ENCODE data around the gene PM20D1.

PM20D1 gene

GRCh38 chr1:205852969-205853368, 3.0 kb upstream of the PM20D1 start:
- no peak overlapping the region for H3K4me3 ChIP-seq (ENCODE audit: low read depth, low read length)
- DNase-seq (ENCODE audit: low read depth), result no peak

GRCh38 chr1:205851993-205852392, 2.1 kb upstream of the PM20D1 start:
- H3K4me3 ChIP-seq (ENCODE audit: low read depth, low read length), result no peak overlapping the region
- TF ChIP-seq CTCF (IDR thresholded peaks at IDR 0.05; ENCODE audit: low read depth, low read length, missing control alignments), result no peak
- no peak for DNase-seq (ENCODE audit: low read depth)

More at GRCh38 chr1:205852969-205853368, 3.0 kb upstream of the PM20D1 start:
- TF ChIP-seq CTCF (IDR thresholded peaks at IDR 0.05; ENCODE audit: low read depth, low read length, missing control alignments), result no peak

- no peak for TF ChIP-seq CTCF (IDR thresholded peaks at IDR 0.05; ENCODE audit: low read depth, low read length, missing control alignments)
- H3K4me3 ChIP-seq (ENCODE audit: low read depth, low read length), result no peak overlapping the region
- DNase-seq (ENCODE audit: low read depth), result no peak
These were observed 6.7 kb downstream of the PM20D1 start for GRCh38 chr1:205843036-205843859.

GRCh38 chr1:205842229-205842628, 7.7 kb downstream of the PM20D1 start:
- no peak for TF ChIP-seq CTCF (IDR thresholded peaks at IDR 0.05; ENCODE audit: low read depth, low read length, missing control alignments)
- no peak for DNase-seq (ENCODE audit: low read depth)

GRCh38 chr1:205840146-205840923, 9.6 kb downstream of the PM20D1 start:
- TF ChIP-seq CTCF (IDR thresholded peaks at IDR 0.05; ENCODE audit: low read depth, low read length, missing control alignments), result no peak
- no peak for DNase-seq (ENCODE audit: low read depth)
- no peak overlapping the region for H3K4me3 ChIP-seq (ENCODE audit: low read depth, low read length)

More at GRCh38 chr1:205842229-205842628, 7.7 kb downstream of the PM20D1 start:
- H3K4me3 ChIP-seq (ENCODE audit: low read depth, low read length), result no peak overlapping the region

- no peak overlapping the region for H3K4me3 ChIP-seq (ENCODE audit: low read depth, low read length)
- TF ChIP-seq CTCF (IDR thresholded peaks at IDR 0.05; ENCODE audit: low read depth, low read length, missing control alignments), result no peak
- DNase-seq (ENCODE audit: low read depth), result no peak
These were observed 12.5 kb downstream of the PM20D1 start for GRCh38 chr1:205837382-205837970.

Data from GM12864 (cell line).